GM21528 (cell line): ENCODE results near the gene WWP2.

Experiments used
- ATAC-seq: cut with Tn5 transposase; IDR thresholded peaks from one replicate; pipeline ENCODE4 v1.9.1; 2021; ENCODE audit warnings: mild to moderate bottlenecking, moderate library complexity; ENCODE audit not compliant: unreplicated experiment, low FRiP score

WWP2 gene

DNA sequence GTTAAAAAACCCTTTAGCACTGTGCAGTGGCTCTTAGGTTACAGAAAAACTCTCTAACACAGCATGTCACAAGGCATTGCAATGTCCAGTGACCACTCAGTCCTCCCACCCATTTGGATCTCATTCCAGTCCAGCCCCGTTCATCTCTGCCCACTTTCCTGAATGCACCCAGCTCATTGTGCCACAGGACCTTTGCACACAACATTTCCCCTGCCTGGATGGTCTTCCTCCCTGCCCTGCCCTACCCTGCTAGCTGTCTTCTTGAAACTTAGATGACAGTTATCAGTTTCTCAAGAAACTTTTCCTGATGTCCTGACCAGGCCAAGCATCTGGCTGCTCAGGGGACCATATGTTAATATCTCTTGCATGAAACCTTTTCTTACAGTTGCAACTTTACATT lies 67.2 kb downstream of the WWP2 start:
- no peak for ATAC-seq

DNA sequence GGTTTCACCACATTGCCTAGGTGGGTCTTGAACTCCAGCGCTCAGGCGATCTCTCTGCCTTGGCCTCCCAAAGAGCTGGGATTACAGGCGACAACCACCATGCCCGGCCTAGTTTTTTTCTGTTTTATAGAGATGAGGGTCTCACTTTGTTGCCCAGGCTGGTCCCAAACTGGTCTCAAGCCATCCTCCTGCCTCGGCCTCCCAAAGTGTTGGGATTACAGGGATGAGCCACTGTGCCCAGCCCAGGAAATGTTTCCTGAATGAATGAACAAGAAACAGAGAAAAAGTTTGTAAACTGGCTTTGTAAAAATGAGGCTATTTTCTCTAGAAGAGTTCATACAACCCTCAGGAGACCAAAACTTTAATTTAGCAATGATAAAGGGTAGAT lies 68.0 kb downstream of the WWP2 start:
- no peak for ATAC-seq

GRCh38 chr16:69830534-69831211 lies 68.5 kb downstream of the WWP2 start:
- ATAC-seq = no peak

DNA sequence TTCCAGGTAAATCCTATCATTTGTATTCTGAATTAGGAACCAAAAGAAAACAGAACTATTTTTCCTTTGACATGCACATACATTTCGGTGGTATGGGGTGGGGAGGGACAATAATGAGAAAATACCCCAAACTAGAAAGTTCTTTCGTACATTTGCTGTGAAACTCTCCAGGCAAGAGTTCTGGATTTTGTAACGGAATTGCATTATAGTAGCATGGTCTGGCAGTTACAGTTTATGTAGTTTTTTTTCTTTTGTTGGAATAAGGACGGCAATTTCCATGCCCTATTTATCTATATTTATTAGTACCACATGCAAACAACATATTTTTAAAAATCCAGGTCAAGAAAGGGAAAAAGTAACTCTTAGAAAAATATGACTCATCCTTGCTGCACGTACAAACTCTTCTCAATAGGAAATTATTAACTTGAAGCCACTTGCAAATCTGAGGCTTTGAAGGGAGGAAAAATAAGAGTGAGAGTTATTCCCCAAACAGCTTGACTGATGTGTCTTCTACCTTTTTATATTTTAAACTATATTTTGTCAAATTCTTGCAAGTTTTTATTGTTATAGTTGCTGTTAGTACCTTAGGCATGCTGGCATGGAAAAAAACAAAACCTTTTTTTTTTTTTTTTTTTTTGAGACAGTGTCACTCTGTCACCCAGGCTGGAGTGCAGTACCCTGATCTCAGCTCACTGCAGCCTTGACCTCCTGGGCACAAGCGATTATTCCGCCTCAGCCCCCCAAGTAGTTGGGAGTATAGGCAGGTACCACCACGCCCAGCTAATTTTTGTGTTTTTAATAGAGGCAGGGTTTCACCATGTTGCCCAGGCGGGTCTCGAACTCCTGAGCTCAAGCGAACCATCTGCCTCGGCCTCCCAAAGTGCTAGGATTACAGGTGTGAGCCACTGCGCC lies 69.3 kb downstream of the WWP2 start:
- no peak for ATAC-seq

DNA sequence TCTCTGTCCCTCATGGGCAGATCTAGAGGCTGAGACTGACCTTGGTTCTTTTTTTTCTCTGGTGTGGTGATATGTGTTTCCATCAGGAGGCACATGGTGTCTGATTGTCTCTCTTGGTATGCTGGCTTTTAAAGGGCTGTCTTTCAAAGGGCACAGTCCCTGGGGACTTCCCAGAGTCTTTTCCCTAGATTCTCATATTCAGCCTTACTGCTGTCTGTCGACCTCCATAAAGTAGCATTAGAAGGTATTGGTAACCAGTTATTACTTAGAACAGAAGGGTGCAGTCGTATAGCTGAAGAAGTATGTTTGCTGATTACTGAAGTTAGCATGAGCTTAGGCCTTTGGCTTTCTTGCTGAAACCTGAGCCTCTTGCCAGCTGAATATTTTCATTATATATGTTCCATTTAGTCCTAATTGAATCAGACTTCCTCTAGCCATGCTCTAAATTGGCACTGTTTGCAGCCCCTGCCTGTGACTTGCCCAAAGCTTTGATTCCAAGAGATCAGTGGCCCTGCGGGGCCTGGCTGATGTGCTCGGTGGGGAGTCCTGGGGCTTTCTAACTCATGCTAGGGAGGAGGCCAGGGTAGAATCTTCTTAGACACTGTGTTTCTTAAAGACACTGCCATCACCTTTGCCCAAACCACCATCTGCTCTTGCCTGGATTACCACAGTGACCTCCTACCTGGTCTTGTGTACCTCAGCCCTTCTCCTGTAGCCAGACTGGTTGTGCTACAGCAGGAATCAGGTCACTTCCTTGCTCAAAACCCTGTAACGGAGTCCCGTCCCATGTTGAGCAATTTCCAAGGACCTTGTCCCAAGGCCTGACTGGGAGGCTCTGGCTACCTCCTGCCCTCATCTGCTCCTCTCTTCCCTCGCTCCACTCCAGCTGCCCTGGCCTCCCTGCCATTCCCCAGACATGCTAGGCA lies 71.5 kb downstream of the WWP2 start:
- no peak for ATAC-seq

GRCh38 chr16:69834807-69835466 lies 72.8 kb downstream of the WWP2 start:
- ATAC-seq = no peak

DNA sequence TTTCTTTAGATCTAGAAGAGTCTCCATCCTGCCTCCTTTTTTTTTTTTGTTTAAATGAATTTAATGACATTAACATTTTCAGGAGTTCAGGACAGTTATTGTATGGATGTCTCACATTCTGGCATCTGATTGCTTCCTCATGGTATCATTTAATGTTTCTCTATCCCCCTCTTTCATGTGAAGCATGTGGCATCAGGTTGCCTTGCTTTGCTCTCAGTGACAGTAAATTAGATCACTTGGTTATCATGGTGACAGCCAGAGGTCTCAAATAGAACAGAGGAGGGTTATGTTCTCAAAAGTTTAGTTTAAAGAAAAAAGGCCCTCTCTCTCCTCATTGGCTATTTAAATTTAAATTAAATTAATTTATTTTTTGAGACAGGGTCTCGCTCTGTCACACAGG lies 74.1 kb downstream of the WWP2 start:
- no peak for ATAC-seq

- ATAC-seq = no peak
Measured at GRCh38 chr16:69837380-69837779, 75.2 kb downstream of the WWP2 start.

DNA sequence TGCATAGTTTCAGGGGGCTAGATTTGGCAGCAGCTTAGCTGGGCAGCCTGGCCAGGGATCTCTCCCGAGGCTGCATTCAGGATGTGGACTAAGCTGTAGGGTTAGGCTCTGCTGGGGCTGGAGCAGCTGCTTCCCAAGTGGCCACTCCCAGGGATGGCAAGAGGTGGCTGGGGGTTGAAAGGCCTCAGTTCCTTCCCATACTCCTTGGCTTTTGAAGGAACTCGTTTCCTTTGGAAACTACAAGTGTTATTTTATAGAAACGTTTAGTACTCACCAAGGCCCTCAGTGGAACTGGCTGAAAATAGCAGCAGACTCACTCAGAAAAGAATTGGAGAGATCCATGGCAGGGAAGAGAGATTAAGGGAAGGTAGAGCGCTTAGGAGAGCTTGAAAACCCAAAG lies 76.4 kb downstream of the WWP2 start:
- no peak for ATAC-seq

- no peak for ATAC-seq
Measured at GRCh38 chr16:69839240-69839688, 77.1 kb downstream of the WWP2 start.

- ATAC-seq = no peak
Measured at GRCh38 chr16:69839798-69840409, 77.8 kb downstream of the WWP2 start.

GRCh38 chr16:69840975-69841374 lies 78.8 kb downstream of the WWP2 start:
- no peak for ATAC-seq

DNA sequence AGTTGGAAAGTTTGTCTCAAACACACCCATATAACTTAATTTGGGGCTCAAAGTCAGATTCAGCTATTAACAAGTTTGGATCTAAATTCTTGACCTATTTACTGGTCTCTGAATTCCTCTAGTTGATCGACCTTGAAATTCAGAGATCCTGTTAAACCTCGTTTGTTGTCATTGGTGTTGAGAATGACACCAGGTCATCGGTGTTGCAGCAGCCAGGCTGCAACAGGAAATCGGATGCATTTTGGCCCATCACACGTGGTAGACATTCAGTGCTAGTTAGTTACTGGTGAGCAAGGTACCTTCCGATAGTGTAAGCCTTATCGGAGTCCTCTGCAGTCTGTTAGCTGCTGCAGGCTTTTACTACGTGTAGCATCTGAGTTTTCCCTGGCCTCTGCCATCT lies 82.3 kb downstream of the WWP2 start:
- ATAC-seq = no peak

DNA sequence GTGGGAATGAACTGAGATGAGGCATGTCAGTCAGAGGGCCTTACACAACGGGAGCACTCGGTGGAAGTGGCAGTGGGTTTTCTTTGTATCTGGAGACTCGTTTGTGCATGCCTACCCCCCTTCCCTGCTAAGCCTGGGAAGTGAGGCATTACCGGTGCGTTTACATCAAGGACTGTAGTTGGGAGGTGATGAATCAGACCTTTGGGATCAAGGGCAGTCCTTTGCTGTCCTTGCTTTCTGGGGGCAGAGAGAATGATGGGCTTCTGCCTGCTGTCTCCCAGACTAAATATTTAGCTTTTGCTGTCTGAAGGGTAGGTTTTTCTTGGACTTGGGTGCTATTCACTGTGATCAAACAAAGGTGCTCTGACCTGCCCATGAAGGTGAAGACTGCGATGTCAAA lies 83.0 kb downstream of the WWP2 start:
- no peak for ATAC-seq

GRCh38 chr16:69847643-69848042 lies 85.5 kb downstream of the WWP2 start:
- ATAC-seq = no peak

- no peak for ATAC-seq
Measured at GRCh38 chr16:69848637-69849545, 86.8 kb downstream of the WWP2 start.

DNA sequence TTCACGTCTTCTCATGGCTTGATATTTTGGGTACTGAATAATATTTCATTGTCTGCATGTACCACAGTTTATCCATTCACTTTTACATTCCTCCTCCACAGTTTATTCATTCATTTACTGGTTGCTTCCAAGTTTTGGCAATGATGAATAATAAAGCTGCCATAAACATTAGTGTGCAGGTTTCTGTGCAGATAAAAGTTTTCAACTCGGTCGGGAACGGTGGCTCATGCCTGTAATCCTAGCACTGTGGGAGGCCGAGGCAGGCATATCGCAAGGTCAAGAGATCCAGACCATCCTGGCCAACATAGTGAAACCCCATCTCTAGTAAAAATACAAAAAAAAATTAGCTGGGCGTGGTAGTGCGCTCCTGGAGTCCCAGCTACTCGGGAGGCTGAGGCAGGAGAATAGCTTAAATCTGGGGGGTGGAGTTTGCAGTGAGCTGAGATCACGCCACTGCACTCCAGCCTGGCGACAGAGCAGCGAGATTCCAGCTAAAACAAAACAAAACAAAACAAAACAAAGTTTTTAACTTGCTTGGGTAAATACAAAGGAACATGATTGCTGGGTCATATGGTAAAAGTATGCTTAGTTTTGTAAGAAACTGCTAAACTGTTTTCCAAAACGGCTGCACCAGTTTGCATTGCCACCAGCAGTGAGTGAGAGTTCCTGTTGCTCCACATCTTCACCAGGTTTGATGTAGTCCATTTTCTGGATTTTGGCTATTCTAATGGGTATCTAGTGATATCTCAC lies 89.5 kb downstream of the WWP2 start:
- ATAC-seq = no peak

DNA sequence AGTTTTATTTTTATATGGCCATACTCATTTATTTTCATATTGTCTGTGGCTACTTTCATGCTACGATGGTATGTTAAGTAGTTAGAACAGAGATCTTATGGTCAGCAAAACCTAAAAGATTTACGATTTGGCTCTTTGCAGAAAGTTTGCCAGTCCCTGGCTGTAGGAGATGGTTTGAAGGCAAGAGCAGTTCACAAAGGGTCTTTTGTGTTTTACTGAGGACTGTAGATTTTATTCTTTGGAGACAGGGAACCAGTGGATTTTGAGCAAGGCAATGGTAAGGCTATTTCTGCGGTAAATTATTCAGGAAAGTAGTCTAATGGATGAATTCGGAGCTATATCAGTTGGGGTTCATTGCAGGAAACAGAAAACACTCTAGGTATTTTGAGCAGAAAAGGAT lies 90.7 kb downstream of the WWP2 start:
- no peak for ATAC-seq
